Suprapubic skin (tissue), 4 donors: Measurements from ENCODE around the gene CCDC117.

Experiments used
- CTCF ChIP-seq, 2 donors: fragments of 200-600 bp in 1 of 2; fragments of 450-650 bp in 1 of 2; sonication (generic) in 1 of 2; IDR thresholded peaks; one replicate each; pipeline ENCODE4 v1.5.1; 2016 to 2019; ENCODE audit warnings: antibody characterized with exemption in 2 of 2, mild to moderate bottlenecking in 1 of 2, moderate library complexity in 1 of 2
- EP300 ChIP-seq: sonication (generic); formaldehyde crosslinking; IDR thresholded peaks from one replicate; pipeline ENCODE4 v1.6.1; 2017; ENCODE audit warnings: antibody characterized with exemption
- POLR2A ChIP-seq, 2 donors: fragments of 450-650 bp; IDR thresholded peaks; one replicate each; pipeline ENCODE4 v1.6.1; 2017; ENCODE audit warnings: antibody characterized with exemption in 2 of 2, mild to moderate bottlenecking in 2 of 2, moderate library complexity in 2 of 2
- POLR2AphosphoS5 ChIP-seq, 3 donors: sonication (generic); formaldehyde crosslinking; IDR thresholded peaks; one replicate each; pipeline ENCODE4 v1.6.1; 2017; ENCODE audit warnings: antibody characterized with exemption in 3 of 3

GRCh38 chr22:28741785-28742561, 30.5 kb upstream of the CCDC117 start, which contains the start of the genes CHEK2 and HSCB:
- TF ChIP-seq POLR2A (IDR thresholded peaks at IDR 0.05) (peak; percentile 56 to 81), EP300 (no peak), CTCF (IDR thresholded peaks at IDR 0.05) (no peak), POLR2AphosphoS5 (IDR thresholded peaks at IDR 0.05) (peak in 1 of 3 donors; percentile 7)
